A549 (cell line): ENCODE measurements around the gene ANKFN1.

ENCODE experiments used
- BHLHE40 ChIP-seq: IDR thresholded peaks from 2 replicates; pipeline ENCODE4 v1.6.1; 2012; ENCODE audit warnings: low read depth, low read length, inconsistent platforms
- CBX8 ChIP-seq: fragments of 200-600 bp; sonication (generic); IDR thresholded peaks from 2 replicates; pipeline ENCODE4 v1.6.1; 2016
- CHD4 ChIP-seq: fragments of 200-600 bp; sonication (generic); IDR thresholded peaks from 2 replicates; pipeline ENCODE4 v1.6.1; 2016; ENCODE audit warnings: antibody characterized with exemption, mild to moderate bottlenecking, borderline replicate concordance
- E2F6 ChIP-seq: IDR thresholded peaks from 2 replicates; pipeline ENCODE4 v1.6.1; 2012; ENCODE audit warnings: low read depth, borderline replicate concordance
- EHMT2 ChIP-seq: fragments of 200-600 bp; sonication (generic); IDR thresholded peaks from 2 replicates; pipeline ENCODE4 v1.6.1; 2016; ENCODE audit warnings: antibody characterized with exemption, low read depth, mild to moderate bottlenecking, moderate library complexity
- KDM5A ChIP-seq: fragments of 200-600 bp; sonication (generic); IDR thresholded peaks from 2 replicates; pipeline ENCODE4 v1.6.1; 2016; ENCODE audit warnings: antibody characterized with exemption, mild to moderate bottlenecking
- MAZ ChIP-seq: fragments of 150-350 bp; IDR thresholded peaks from 2 replicates; pipeline ENCODE4 v1.6.1; 2014; ENCODE audit warnings: antibody characterized with exemption, low read depth, low read length, borderline replicate concordance
- MYC ChIP-seq: IDR thresholded peaks from 2 replicates; pipeline ENCODE4 v1.6.1; 2012; ENCODE audit warnings: mild to moderate bottlenecking, inconsistent platforms, low read length, improper control_type of control experiment, borderline replicate concordance
- POLR2A ChIP-seq: IDR thresholded peaks from 2 replicates; pipeline ENCODE4 v1.6.1; 2012; ENCODE audit warnings: mild to moderate bottlenecking, low read length
- RAD21 ChIP-seq, 2 experiments: fragments of >200 bp in 1 of 2; sonication (Bioruptor Twin) in 1 of 2; formaldehyde crosslinking in 1 of 2; IDR thresholded peaks in 1 of 2; conservative IDR thresholded peaks in 1 of 2; 2 replicates in 1 of 2; 3 replicates in 1 of 2; pipeline ENCODE4 v1.6.1; 2012 to 2018; ENCODE audit warnings: inconsistent platforms in 1 of 2
- REST ChIP-seq: fragments of 200-600 bp; sonication (generic); IDR thresholded peaks from 2 replicates; pipeline ENCODE4 v1.6.1; 2016; ENCODE audit warnings: antibody characterized with exemption, mild to moderate bottlenecking, moderate library complexity
- RFX5 ChIP-seq: fragments of 450-650 bp; IDR thresholded peaks from 2 replicates; pipeline ENCODE4 v1.7.1; 2014; ENCODE audit warnings: antibody characterized with exemption, mild to moderate bottlenecking, moderate library complexity
- TF ChIP-seq, protein P1 (sequence below): fragments of >200 bp; sonication (Bioruptor Twin); formaldehyde crosslinking; IDR thresholded peaks from 3 replicates; pipeline ENCODE4 v1.6.1; 2016
- TF ChIP-seq, protein P2 (sequence below): fragments of >200 bp; sonication (Bioruptor Twin); formaldehyde crosslinking; IDR thresholded peaks from 3 replicates; pipeline ENCODE4 v1.5.1; 2016

DNA sequence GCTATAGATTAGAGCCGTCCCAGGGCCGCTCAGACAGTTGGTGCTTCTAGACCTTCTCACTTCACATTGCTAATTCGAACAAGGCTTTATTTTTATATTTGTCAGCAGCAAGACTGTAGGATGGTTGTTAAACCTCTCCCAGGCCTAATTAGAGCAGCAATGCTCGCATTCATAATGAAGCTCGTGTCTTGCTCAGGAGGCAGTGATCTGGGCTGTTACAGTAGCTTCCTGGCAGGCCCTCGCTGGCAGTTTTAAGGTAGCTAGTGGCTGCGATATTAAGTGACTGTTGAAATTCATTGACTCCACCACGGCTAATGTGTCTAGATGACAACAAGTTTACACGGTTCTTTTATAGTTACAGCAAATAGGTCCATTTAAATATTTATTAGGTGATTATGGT, 23.2 kb upstream of the ANKFN1 start:
- TF ChIP-seq BHLHE40 (no peak), POLR2A (no peak), CHD4 (no peak), MYC (no peak), RFX5 (no peak), EHMT2 (no peak), KDM5A (no peak), MAZ (no peak), E2F6 (no peak), REST (no peak), CBX8 (no peak), RAD21 (conservative IDR thresholded peaks at IDR 0.05 in 1 of 2, IDR thresholded peaks at IDR 0.05 in 1 of 2) (no peak)
- TF ChIP-seq, protein P1, sequence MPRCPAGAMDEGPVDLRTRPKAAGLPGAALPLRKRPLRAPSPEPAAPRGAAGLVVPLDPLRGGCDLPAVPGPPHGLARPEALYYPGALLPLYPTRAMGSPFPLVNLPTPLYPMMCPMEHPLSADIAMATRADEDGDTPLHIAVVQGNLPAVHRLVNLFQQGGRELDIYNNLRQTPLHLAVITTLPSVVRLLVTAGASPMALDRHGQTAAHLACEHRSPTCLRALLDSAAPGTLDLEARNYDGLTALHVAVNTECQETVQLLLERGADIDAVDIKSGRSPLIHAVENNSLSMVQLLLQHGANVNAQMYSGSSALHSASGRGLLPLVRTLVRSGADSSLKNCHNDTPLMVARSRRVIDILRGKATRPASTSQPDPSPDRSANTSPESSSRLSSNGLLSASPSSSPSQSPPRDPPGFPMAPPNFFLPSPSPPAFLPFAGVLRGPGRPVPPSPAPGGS: no peak
- TF ChIP-seq, protein P2, sequence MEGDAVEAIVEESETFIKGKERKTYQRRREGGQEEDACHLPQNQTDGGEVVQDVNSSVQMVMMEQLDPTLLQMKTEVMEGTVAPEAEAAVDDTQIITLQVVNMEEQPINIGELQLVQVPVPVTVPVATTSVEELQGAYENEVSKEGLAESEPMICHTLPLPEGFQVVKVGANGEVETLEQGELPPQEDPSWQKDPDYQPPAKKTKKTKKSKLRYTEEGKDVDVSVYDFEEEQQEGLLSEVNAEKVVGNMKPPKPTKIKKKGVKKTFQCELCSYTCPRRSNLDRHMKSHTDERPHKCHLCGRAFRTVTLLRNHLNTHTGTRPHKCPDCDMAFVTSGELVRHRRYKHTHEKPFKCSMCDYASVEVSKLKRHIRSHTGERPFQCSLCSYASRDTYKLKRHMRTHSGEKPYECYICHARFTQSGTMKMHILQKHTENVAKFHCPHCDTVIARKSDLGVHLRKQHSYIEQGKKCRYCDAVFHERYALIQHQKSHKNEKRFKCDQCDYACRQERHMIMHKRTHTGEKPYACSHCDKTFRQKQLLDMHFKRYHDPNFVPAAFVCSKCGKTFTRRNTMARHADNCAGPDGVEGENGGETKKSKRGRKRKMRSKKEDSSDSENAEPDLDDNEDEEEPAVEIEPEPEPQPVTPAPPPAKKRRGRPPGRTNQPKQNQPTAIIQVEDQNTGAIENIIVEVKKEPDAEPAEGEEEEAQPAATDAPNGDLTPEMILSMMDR: no peak
